ENCODE data around the gene SLCO3A1.

GRCh38 chr15:92166029-92166428 is 312.5 kb downstream of the SLCO3A1 start:
- TF ChIP-seq CTCF (IDR thresholded peaks at IDR 0.05): no peak
- TF ChIP-seq POLR2A (IDR thresholded peaks at IDR 0.05): no peak

Measured in adrenal gland (tissue), 5 donors.